ENCODE data around the gene CLTC. TPM values are rescaled to one million over a fixed set of nuclear protein-coding genes. Genes with fewer than 3 reads are reported as not detected.

The CLTC gene
- total RNA-seq, 1 experiment from 2014 or later, result 283 TPM

DNA sequence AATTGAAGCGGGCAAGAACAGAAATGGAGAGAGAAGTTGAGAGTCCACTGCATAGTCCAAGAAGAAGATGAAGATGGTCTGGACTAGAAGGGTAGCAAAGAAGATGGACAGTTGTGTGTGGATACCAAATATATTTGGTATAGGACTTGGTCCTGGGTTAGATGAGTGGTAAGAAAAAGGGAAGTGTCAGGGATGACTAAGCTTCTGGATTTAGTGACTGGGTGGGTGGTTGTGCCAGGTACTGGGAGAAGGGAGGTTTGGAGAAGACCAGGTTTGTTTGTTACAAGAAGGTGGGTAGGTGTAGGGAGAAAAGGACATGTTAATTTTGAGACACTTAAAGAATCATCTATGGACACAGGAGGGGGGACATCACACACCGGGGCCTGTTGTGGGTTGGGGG lies 93.2 kb downstream of the CLTC start:
- ChIA-PET POLR2A (interaction anchor here (0.5 kb wide), 1 partner anchor 206 kb away, joined by 3 read pairs; no protein-coding TSS in a partner anchor), CTCF (no interaction called here)
- no peaks in the 10 kb centered on the region for H3K27me3 Mint-ChIP-seq (ENCODE audit: low read depth)
- no peak for DNase-seq (ENCODE audit: low spot score)
- TF ChIP-seq NR3C1 (CRISPR knock-in tag; conservative IDR thresholded peaks at IDR 0.05; ENCODE audit: low read depth), result no peak
- TF ChIP-seq, protein P1, sequence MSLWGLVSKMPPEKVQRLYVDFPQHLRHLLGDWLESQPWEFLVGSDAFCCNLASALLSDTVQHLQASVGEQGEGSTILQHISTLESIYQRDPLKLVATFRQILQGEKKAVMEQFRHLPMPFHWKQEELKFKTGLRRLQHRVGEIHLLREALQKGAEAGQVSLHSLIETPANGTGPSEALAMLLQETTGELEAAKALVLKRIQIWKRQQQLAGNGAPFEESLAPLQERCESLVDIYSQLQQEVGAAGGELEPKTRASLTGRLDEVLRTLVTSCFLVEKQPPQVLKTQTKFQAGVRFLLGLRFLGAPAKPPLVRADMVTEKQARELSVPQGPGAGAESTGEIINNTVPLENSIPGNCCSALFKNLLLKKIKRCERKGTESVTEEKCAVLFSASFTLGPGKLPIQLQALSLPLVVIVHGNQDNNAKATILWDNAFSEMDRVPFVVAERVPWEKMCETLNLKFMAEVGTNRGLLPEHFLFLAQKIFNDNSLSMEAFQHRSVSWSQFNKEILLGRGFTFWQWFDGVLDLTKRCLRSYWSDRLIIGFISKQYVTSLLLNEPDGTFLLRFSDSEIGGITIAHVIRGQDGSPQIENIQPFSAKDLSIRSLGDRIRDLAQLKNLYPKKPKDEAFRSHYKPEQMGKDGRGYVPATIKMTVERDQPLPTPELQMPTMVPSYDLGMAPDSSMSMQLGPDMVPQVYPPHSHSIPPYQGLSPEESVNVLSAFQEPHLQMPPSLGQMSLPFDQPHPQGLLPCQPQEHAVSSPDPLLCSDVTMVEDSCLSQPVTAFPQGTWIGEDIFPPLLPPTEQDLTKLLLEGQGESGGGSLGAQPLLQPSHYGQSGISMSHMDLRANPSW (CRISPR knock-in tag; conservative IDR thresholded peaks at IDR 0.05; ENCODE audit: low read depth), result no peak
- no peak for ATAC-seq
- peak overlapping the region; percentile 2; the same call in 1 of the 2 replicates for H3K27ac Mint-ChIP-seq
- no peaks in the 10 kb centered on the region for H3K36me3 Mint-ChIP-seq
- peaks cover 8% of the 10 kb centered on the region for H3K4me1 Mint-ChIP-seq
- H3K9me3 Mint-ChIP-seq, result no peaks in the 10 kb centered on the region
- no peak overlapping the region for H3K4me3 Mint-ChIP-seq

GRCh38 chr17:59714255-59714654 lies 94.6 kb downstream of the CLTC start:
- ATAC-seq, result no peak
- TF ChIP-seq CREM (CRISPR knock-in tag; IDR thresholded peaks at IDR 0.05), result no peak
- TF ChIP-seq SMAD3 (CRISPR knock-in tag; IDR thresholded peaks at IDR 0.05; ENCODE audit: borderline replicate concordance), result no peak
- TF ChIP-seq, protein P2, sequence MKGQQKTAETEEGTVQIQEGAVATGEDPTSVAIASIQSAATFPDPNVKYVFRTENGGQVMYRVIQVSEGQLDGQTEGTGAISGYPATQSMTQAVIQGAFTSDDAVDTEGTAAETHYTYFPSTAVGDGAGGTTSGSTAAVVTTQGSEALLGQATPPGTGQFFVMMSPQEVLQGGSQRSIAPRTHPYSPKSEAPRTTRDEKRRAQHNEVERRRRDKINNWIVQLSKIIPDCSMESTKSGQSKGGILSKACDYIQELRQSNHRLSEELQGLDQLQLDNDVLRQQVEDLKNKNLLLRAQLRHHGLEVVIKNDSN (CRISPR knock-in tag; IDR thresholded peaks at IDR 0.05), result no peak
- TF ChIP-seq, protein P3, sequence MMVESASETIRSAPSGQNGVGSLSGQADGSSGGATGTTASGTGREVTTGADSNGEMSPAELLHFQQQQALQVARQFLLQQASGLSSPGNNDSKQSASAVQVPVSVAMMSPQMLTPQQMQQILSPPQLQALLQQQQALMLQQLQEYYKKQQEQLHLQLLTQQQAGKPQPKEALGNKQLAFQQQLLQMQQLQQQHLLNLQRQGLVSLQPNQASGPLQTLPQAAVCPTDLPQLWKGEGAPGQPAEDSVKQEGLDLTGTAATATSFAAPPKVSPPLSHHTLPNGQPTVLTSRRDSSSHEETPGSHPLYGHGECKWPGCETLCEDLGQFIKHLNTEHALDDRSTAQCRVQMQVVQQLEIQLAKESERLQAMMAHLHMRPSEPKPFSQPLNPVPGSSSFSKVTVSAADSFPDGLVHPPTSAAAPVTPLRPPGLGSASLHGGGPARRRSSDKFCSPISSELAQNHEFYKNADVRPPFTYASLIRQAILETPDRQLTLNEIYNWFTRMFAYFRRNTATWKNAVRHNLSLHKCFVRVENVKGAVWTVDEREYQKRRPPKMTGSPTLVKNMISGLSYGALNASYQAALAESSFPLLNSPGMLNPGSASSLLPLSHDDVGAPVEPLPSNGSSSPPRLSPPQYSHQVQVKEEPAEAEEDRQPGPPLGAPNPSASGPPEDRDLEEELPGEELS (CRISPR knock-in tag; IDR thresholded peaks at IDR 0.05), result no peak
- no peak for TF ChIP-seq ZNF317 (CRISPR knock-in tag; IDR thresholded peaks at IDR 0.05; ENCODE audit: borderline replicate concordance, low read depth)
- ChIA-PET CTCF (no interaction called here), POLR2A (interaction anchor here (0.7 kb wide), 1 partner anchor 37 kb away, joined by 6 read pairs; no protein-coding TSS in a partner anchor)
- H3K36me3 Mint-ChIP-seq, result no peaks in the 10 kb centered on the region
- DNase-seq (ENCODE audit: low spot score), result no peak
- no peak overlapping the region for H3K27ac Mint-ChIP-seq
- no peaks in the 10 kb centered on the region for H3K9me3 Mint-ChIP-seq
- H3K4me1 Mint-ChIP-seq, result peaks cover 1% of the 10 kb centered on the region
- no peaks in the 10 kb centered on the region for H3K27me3 Mint-ChIP-seq (ENCODE audit: low read depth)
- no peak overlapping the region for H3K4me3 Mint-ChIP-seq

GRCh38 chr17:59716427-59716826 lies 96.7 kb downstream of the CLTC start:
- no peaks in the 10 kb centered on the region for H3K4me1 Mint-ChIP-seq
- H3K27me3 Mint-ChIP-seq (ENCODE audit: low read depth), result no peaks in the 10 kb centered on the region
- ATAC-seq (no peak), DNase-seq (ENCODE audit: low spot score) (no peak)
- CTCF ChIA-PET, result no interaction called here
- TF ChIP-seq, protein P2 (CRISPR knock-in tag; IDR thresholded peaks at IDR 0.05), result no peak
- no peak for TF ChIP-seq ELF4 (CRISPR knock-in tag; IDR thresholded peaks at IDR 0.05; ENCODE audit: low read depth)
- TF ChIP-seq ZMAT4 (CRISPR knock-in tag; IDR thresholded peaks at IDR 0.05), result no peak
- no peak for TF ChIP-seq SOX15 (CRISPR knock-in tag; IDR thresholded peaks at IDR 0.05)
- TF ChIP-seq JUN (CRISPR knock-in tag; IDR thresholded peaks at IDR 0.05), result no peak
- no peak for TF ChIP-seq ZNF121 (CRISPR knock-in tag; IDR thresholded peaks at IDR 0.05)
- no peak for TF ChIP-seq ZBTB21 (CRISPR knock-in tag; IDR thresholded peaks at IDR 0.05; ENCODE audit: borderline replicate concordance)
- no peak for TF ChIP-seq ZNF138 (CRISPR knock-in tag; conservative IDR thresholded peaks at IDR 0.05)
- TF ChIP-seq ZNF232 (CRISPR knock-in tag; IDR thresholded peaks at IDR 0.05), result no peak
- TF ChIP-seq ERG (CRISPR knock-in tag; IDR thresholded peaks at IDR 0.05), result no peak
- TF ChIP-seq E2F4 (CRISPR knock-in tag; IDR thresholded peaks at IDR 0.05; ENCODE audit: borderline replicate concordance, low read depth), result no peak
- no peak for TF ChIP-seq HMGA2 (CRISPR knock-in tag; IDR thresholded peaks at IDR 0.05)
- TF ChIP-seq ZSCAN18 (CRISPR knock-in tag; IDR thresholded peaks at IDR 0.05), result no peak
- no peak for TF ChIP-seq OVOL2 (CRISPR knock-in tag; IDR thresholded peaks at IDR 0.05; ENCODE audit: borderline replicate concordance)
- no peak for TF ChIP-seq SMAD4 (CRISPR knock-in tag; IDR thresholded peaks at IDR 0.05)
- no peak overlapping the region for H3K4me3 Mint-ChIP-seq
- POLR2A ChIA-PET, result no interaction called here
- H3K9me3 Mint-ChIP-seq, result no peaks in the 10 kb centered on the region
- H3K27ac Mint-ChIP-seq, result no peak overlapping the region
- no peaks in the 10 kb centered on the region for H3K36me3 Mint-ChIP-seq

Data from WTC11 (cell line).